Measurements from ENCODE around the gene SLC35G1. TPM values are rescaled to one million over a fixed set of nuclear protein-coding genes. Genes with fewer than 3 reads are reported as not detected.

SLC35G1 gene
- total RNA-seq, 2 donors from 2014 or later: 0.68 to 10.0 TPM

DNA sequence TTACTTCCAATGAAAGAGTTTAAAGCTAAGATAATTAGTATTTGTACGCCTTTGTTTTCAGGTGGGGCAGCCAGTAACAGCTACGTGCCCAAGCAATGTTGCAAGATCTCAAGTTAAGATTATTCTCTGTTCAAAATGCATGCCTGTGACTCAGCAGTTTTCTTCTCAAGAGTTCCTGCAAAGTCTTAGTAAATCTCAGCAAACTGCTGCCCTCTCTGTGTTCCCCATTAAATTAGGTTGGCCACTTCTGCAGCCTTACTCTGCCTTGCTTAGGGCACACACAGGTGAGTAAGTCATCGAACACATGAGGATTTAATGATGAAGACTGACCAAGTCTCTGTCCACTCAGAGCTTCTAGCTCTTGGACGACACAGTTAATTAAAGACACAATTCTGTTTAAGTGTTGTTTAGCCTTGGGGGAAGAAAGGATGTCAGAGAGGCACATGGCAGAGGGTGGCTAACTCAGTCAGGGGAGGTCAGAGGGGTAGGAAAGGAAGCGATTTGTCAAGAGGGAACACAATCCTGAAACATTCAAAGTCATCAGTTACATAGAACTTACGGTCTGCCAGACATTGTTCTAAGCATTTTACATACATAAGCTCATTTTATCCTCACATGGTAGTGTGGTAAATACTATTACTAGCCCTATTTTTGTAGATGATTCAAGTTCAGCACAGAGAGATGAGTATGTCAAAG, 20.2 kb upstream of the SLC35G1 start:
- H3K36me3 ChIP-seq: no peaks in the 10 kb centered on the region
- DNase-seq (ENCODE audit: low spot score) (no peak), ATAC-seq (ENCODE audit: insufficient number of reproducible peaks, low FRiP score, low read depth) (no peak)
- no peaks in the 10 kb centered on the region for H3K4me1 ChIP-seq (ENCODE audit: control insufficient read depth in 1 of 2, low read depth in 2 of 2)
- H3K9me3 ChIP-seq: no peaks in the 10 kb centered on the region
- no peaks in the 10 kb centered on the region for H3K27me3 ChIP-seq (replicated peaks; ENCODE audit: insufficient read depth)
- no peak overlapping the region for H3K4me3 ChIP-seq
- TF ChIP-seq CTCF (IDR thresholded peaks at IDR 0.05): no peak
- H3K27ac ChIP-seq: no peak overlapping the region

DNA sequence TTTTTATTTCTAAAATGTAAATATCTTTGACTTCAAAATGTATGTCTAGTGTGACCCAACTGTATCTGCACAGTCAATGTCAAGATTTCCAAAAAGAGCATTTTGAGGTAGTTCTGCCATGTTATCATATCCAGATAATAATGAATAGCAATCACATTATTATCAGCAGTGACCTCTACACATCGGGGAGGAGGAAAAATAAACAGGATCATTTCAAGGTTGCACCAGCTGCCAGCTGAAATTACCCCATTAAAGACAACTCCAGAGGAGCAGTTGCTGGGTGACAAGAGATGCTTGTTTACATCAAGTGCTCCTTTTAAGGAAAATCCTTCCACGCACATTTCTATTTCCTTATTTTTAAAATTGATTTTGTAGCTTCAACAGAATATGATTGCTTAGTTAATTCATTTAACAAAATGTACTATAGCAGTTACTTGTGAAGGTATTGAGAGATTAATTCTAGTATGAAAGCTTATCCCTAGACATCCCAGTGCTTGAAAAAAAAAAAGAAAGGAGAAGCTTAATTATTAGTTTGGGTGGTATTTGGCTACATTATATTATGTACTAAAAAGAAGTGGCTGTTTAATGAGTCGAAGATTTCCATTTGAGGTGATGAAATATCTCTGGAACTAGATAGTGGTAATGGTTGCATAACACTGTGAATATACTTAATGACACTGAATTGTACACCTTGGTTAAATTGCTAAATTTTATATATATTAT, 19.3 kb upstream of the SLC35G1 start:
- Histone ChIP-seq H3K9me3 (no peaks in the 10 kb centered on the region), H3K4me3 (no peak overlapping the region), H3K36me3 (no peaks in the 10 kb centered on the region), H3K27ac (no peak overlapping the region), H3K27me3 (replicated peaks; ENCODE audit: insufficient read depth) (no peaks in the 10 kb centered on the region), H3K4me1 (ENCODE audit: control insufficient read depth in 1 of 2, low read depth in 2 of 2) (no peaks in the 10 kb centered on the region)
- ATAC-seq (ENCODE audit: insufficient number of reproducible peaks, low FRiP score, low read depth) (no peak), DNase-seq (ENCODE audit: low spot score) (no peak)
- TF ChIP-seq CTCF (IDR thresholded peaks at IDR 0.05): no peak

GRCh38 chr10:93875032-93875358, 18.8 kb upstream of the SLC35G1 start:
- Histone ChIP-seq H3K4me3 (no peak overlapping the region), H3K4me1 (ENCODE audit: control insufficient read depth in 1 of 2, low read depth in 2 of 2) (no peaks in the 10 kb centered on the region), H3K9me3 (no peaks in the 10 kb centered on the region), H3K27ac (no peak overlapping the region), H3K27me3 (replicated peaks; ENCODE audit: insufficient read depth) (no peaks in the 10 kb centered on the region), H3K36me3 (no peaks in the 10 kb centered on the region)
- no peak for DNase-seq (ENCODE audit: low spot score)
- no peak for TF ChIP-seq CTCF (IDR thresholded peaks at IDR 0.05)
- ATAC-seq (ENCODE audit: insufficient number of reproducible peaks, low FRiP score, low read depth): no peak

DNA sequence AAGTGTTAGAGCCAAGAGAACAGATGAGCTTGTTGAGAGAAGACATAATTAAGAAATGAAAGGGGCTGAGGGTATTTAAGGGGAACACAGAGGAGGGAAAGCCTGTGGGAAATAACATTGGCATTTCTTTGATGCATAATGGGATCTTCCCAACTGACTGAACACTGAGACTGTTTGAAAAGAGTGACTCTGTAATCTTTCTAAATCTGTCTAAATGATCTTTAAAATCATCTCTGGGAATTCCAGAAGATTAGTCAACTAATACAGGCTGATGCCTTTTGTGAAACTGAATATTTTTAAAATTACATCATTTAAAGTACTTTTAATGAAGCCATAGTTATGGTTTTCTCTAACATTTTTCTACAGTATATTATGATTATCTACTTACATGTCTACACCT, 17.4 kb upstream of the SLC35G1 start:
- no peak for ATAC-seq (ENCODE audit: insufficient number of reproducible peaks, low FRiP score, low read depth)
- no peaks in the 10 kb centered on the region for H3K4me1 ChIP-seq (ENCODE audit: control insufficient read depth in 1 of 2, low read depth in 2 of 2)
- no peaks in the 10 kb centered on the region for H3K9me3 ChIP-seq
- no peak for DNase-seq (ENCODE audit: low spot score)
- no peaks in the 10 kb centered on the region for H3K36me3 ChIP-seq
- H3K27me3 ChIP-seq (replicated peaks; ENCODE audit: insufficient read depth): no peaks in the 10 kb centered on the region
- H3K4me3 ChIP-seq: no peak overlapping the region
- no peak for TF ChIP-seq CTCF (IDR thresholded peaks at IDR 0.05)
- no peak overlapping the region for H3K27ac ChIP-seq

DNA sequence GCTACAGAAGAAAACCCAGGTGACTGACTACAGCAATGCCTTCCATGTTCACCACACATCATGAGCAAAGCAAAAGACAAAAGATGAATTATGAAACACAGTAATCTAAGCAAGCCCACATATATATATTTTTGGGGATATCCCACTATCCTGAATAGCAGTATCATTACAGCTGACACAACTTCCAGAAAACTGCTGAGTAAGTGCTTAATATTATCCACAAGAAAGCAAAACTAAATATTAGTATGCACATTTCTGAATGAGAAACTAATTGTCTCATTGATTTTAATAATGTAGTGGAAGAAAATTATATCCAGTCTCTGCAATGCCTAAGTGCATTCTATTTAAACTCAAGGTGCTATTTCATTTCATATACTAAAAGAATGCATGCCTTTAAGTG, 14.5 kb upstream of the SLC35G1 start:
- Histone ChIP-seq H3K27ac (no peak overlapping the region), H3K4me1 (ENCODE audit: control insufficient read depth in 1 of 2, low read depth in 2 of 2) (no peaks in the 10 kb centered on the region), H3K27me3 (replicated peaks; ENCODE audit: insufficient read depth) (no peaks in the 10 kb centered on the region), H3K36me3 (no peaks in the 10 kb centered on the region), H3K4me3 (no peak overlapping the region), H3K9me3 (no peaks in the 10 kb centered on the region)
- ATAC-seq (ENCODE audit: insufficient number of reproducible peaks, low FRiP score, low read depth) (no peak), DNase-seq (ENCODE audit: low spot score) (no peak)
- no peak for TF ChIP-seq CTCF (IDR thresholded peaks at IDR 0.05)
